GM18519 (cell line): ENCODE results near the gene SLC28A3.

ENCODE experiments used
- ATAC-seq: cut with Tn5 transposase; IDR thresholded peaks from one replicate; pipeline ENCODE4 v1.9.1; 2021; ENCODE audit warnings: mild to moderate bottlenecking, moderate library complexity; ENCODE audit not compliant: unreplicated experiment, low FRiP score

Gene SLC28A3

GRCh38 chr9:84349671-84350070, 9.1 kb upstream of the SLC28A3 start:
- ATAC-seq: no peak

- no peak for ATAC-seq
Measured at GRCh38 chr9:84343111-84343521, 2.6 kb upstream of the SLC28A3 start.

GRCh38 chr9:84339962-84340361, 596 bp downstream of the SLC28A3 start:
- ATAC-seq: no peak

DNA sequence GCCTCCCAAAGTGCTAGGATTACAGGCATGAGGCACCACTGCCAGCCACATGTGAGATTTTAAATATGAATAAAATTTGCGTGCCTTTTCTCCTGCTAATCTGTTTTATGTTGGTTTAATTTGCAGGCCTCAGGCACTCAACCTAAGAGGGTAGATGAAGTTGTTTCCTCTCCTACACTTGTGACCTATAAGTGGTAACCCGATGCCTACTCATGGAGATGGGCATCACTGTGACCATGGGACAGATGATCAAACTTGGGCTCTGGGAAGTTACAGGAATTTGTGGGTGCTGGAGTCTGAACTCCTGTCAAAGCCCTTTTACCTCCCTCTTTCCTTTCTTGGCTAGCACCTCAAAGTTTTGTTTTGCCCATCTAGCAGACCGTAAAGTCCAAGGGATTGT, 1.1 kb downstream of the SLC28A3 start:
- no peak for ATAC-seq

GRCh38 chr9:84338792-84339191, 1.8 kb downstream of the SLC28A3 start:
- ATAC-seq: no peak

DNA sequence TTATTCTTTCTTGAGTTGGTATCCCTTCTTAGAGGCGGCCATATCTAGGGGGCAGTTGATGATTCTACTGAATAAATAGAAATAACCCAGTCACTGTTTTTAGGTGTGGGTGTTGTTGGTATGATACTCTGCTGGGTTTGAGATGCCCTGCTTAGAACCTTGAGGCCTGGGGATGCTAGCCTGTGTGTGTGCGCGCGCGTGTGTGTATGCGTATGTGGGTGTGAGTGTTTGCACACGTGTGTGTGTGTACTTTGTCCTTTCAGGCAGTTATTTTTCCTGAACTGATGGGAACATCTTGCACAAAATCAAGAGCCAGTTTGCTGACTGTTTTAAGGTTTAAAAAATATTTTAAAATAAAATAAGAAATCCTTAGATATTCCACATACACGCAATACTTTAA, 3.3 kb downstream of the SLC28A3 start:
- ATAC-seq: no peak

GRCh38 chr9:84331119-84331809, 9.3 kb downstream of the SLC28A3 start:
- ATAC-seq: no peak

- ATAC-seq: no peak
Measured at GRCh38 chr9:84330246-84330645, 10.3 kb downstream of the SLC28A3 start.

- ATAC-seq: no peak
Measured at GRCh38 chr9:84327184-84327583, 13.4 kb downstream of the SLC28A3 start.

DNA sequence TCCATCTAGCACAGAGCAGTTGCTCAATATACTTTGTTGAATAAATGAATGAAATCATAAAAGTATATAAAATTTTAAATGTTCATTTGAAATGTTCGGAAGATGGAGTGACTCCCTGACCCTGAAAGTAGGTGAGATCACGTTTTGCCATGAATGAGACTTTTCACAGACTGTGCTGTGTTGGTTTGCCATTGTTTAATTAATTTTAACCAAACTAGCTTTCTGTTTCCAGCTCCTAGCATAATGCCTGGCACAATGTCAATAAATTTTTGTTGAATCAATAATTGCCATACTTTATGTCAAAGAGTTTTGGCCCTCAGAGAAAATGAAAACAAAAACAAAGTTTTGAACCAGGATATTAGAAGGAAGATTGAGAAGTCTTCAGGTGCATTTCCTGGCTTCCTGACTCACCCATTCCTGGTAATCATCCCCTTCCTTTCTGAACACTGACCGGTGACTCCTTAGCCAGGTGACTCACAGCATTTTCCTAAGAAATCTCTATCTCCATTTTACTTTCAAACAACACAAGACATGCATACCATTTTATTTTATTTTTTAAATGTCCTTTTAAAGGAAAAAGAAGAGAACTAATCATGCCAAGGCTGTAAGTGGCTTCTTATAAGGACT, 15.1 kb downstream of the SLC28A3 start:
- no peak for ATAC-seq

DNA sequence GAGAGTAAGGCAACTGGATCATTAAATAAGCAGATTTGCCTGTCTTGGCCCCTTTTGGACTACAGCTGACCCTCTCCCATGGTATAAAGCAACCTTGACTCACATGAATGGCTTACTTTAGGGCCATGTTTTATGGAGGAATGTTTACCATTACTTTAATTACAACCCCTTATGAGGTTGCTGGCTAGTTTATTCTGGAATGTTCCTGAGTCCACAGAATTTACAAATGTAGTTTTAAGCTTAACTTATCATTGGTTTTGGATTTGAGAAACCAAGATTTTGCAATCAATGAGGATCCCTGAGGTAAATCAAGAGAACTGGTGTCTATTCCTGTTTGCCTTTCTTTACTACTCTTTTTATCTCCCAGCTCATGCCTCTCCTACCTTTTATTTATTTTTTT, 15.7 kb downstream of the SLC28A3 start:
- no peak for ATAC-seq

DNA sequence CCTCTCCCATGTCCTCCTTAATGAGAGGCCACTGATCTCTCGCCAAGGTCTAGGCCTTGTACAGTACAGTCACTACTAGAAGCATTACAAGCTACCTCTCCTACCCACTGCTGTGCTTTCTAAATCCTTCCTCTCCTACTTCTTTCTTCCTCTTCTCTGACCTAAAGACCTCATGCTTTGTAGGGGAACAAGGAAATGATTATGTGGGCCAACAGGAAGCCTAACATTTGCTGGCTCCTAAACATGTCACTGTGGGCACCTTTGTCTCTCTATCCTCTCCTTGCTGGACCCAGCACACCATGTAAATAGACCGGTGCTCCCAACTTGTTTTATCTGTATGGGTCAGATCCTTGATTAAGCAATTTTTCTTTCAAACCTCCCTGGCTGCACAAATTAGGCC, 16.7 kb downstream of the SLC28A3 start:
- no peak for ATAC-seq

GRCh38 chr9:84322828-84323227, 17.7 kb downstream of the SLC28A3 start:
- ATAC-seq: no peak

DNA sequence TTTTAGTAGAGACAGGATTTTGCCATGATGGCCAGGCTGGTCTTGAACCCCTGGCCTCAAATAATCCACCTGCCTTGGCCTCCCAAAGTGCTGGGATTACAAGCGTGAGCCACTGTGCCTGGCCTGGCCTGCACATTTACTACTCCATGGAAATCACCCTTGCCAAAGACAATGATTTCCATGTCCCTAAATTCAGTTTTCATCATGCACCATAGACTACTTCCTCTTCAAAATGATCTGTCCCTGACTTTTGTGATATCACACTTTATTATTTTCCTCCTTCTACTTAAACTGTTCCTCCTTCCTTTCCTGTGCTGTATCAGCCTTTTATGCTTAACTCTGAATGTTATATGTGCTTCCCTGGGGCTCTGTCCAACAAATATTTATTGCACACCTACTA, 20.3 kb downstream of the SLC28A3 start:
- ATAC-seq: no peak

GRCh38 chr9:84319632-84320031, 20.9 kb downstream of the SLC28A3 start:
- no peak for ATAC-seq

DNA sequence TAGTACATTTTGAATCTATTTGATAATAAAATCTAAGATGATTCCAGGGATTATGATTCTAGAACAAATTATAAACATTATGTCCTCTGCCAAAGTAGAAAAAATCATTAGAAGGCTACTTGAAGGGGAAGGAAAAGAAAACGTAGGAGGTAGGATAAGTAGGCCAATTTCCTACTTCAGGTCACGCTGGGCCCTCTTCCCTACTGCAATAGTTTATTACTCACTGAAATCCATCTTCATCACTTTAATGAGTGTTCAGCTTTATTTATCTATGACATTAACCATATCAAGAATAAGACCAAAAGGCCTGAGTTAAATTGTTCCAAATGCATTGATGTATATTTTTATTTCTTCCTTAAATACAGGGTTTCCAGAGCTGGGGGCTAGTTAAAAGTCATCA, 21.6 kb downstream of the SLC28A3 start:
- no peak for ATAC-seq

DNA sequence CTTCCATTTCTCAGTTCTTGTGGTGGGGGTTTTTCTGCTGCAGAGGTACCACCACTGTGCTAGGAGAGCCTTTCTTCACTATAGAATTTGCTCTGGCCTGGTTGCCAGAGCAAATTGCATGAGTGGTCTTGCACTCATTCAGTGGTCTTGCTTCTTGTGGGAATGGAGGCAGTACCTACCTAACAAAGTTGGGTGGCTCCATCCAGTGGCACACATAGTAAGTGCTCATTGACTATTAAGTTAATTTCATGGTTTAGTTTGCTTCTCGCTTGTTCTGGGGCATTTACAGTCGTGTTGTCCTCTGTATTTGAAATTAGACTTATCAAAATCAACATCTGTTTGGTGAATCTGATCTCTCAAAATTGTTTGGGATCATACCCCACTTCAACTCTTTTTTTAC, 23.0 kb downstream of the SLC28A3 start:
- ATAC-seq: no peak

GRCh38 chr9:84315278-84315877, 25.2 kb downstream of the SLC28A3 start:
- ATAC-seq: no peak

- ATAC-seq: no peak
Measured at GRCh38 chr9:84314306-84314705, 26.3 kb downstream of the SLC28A3 start.

GRCh38 chr9:84310883-84311282, 29.7 kb downstream of the SLC28A3 start:
- ATAC-seq: no peak

DNA sequence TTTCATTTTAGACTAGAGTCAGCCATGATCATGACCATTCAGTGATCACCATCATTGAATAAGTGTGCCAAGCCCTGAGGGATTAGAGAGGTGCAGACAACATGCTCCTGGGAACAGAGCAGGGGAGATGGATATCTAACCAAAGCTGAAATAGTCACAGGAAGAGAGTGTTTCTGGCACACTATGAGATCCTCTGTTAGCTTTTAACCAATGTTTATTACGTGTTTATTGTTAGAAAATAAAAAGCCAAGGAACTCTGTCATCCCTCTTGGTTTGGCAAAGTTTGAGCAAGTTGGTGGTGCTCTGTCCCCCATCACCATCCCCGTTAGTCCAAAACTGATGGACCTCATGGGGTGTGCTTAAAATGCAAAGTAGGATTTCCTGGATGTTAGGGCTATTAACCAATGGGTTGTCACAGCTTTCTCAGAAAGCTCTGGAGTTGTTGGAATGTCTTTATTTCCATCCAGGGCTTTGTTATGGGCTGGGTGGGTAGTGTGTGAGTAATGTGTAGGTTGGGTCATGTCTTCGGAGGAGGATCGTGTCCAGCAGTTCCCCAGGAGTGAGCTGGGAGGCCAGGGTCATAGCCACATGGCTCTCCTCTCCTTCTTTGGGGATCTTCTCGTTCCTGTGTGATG, 34.9 kb downstream of the SLC28A3 start:
- ATAC-seq: no peak

DNA sequence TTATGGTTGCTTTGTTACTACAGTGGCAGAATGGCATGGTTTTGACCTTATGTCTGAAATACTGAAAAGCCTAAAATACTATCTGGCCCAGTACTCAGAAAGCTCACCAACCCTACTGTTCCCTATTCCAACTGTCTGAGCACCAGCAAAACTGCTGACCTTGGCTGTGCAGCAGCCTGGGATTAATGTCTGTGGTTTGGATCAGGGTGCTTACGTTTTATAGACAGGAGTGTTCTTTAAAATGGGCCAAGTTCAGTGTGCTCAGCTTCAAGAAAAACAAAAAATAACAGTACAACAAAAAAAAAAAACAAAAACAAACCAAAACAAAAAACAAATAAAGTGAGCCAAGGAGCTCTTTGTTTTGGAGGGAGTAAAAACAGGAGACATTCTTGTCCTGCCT, 36.4 kb downstream of the SLC28A3 start:
- ATAC-seq: no peak
